Activated naive CD4-positive, alpha-beta T cell treated with anti-CD3 and anti-CD28 coated beads, Interleukin-2, amount 50 U/mL, for 16 hours (primary cell): ENCODE measurements around the gene RCOR3.
"Not testable (repeated sequence)": the region's sequence is repeated elsewhere in the genome, so short reads cannot be mapped to it uniquely, and the experiment has no call there.

Source experiments
- DNase-seq: peaks from one replicate; pipeline ENCODE4 v3.0.0-alpha.2; 2020

RCOR3 gene

GRCh38 chr1:211260141-211261107, 1.3 kb downstream of the RCOR3 start:
- peak; percentile 65 for DNase-seq

GRCh38 chr1:211261229-211261628, 2.1 kb downstream of the RCOR3 start:
- no peak for DNase-seq

- DNase-seq = not testable (repeated sequence)
Measured at GRCh38 chr1:211263022-211263421, 3.9 kb downstream of the RCOR3 start.

- no peak for DNase-seq
Measured at GRCh38 chr1:211267204-211267857, 8.2 kb downstream of the RCOR3 start.

GRCh38 chr1:211279340-211279739, 20.2 kb downstream of the RCOR3 start:
- no peak for DNase-seq

- no peak for DNase-seq
Measured at GRCh38 chr1:211280910-211281309, 21.7 kb downstream of the RCOR3 start.

GRCh38 chr1:211281320-211282022, 22.3 kb downstream of the RCOR3 start:
- DNase-seq = no peak

- DNase-seq = no peak
Measured at GRCh38 chr1:211282023-211282373, 22.8 kb downstream of the RCOR3 start.

- no peak for DNase-seq
Measured at GRCh38 chr1:211285196-211285595, 26.0 kb downstream of the RCOR3 start.

- DNase-seq = no peak
Measured at GRCh38 chr1:211287218-211287617, 28.1 kb downstream of the RCOR3 start.

GRCh38 chr1:211292411-211292810, 33.2 kb downstream of the RCOR3 start:
- no peak for DNase-seq

- no peak for DNase-seq
Measured at GRCh38 chr1:211296396-211296795, 37.2 kb downstream of the RCOR3 start.

- peak; percentile 54 for DNase-seq
Measured at GRCh38 chr1:211305044-211305443, 45.9 kb downstream of the RCOR3 start.

- DNase-seq = no peak
Measured at GRCh38 chr1:211309617-211310016, 50.5 kb downstream of the RCOR3 start.

GRCh38 chr1:211313392-211313791, 54.2 kb downstream of the RCOR3 start:
- DNase-seq = no peak

GRCh38 chr1:211318576-211319280, 59.6 kb downstream of the RCOR3 start:
- no peak for DNase-seq

- no peak for DNase-seq
Measured at GRCh38 chr1:211319892-211320291, 60.7 kb downstream of the RCOR3 start.

- DNase-seq = no peak
Measured at GRCh38 chr1:211320980-211321379, 61.8 kb downstream of the RCOR3 start.

- not testable (repeated sequence) for DNase-seq
Measured at GRCh38 chr1:211321646-211322045, 62.5 kb downstream of the RCOR3 start.

GRCh38 chr1:211323156-211324063, 64.2 kb downstream of the RCOR3 start:
- DNase-seq = peak; percentile 64

GRCh38 chr1:211324992-211325775, 66.0 kb downstream of the RCOR3 start:
- no peak for DNase-seq
